SH-SY5Y (cell line): Measurements from ENCODE around the gene OR5K2.

Experiments
- GATA2 ChIP-seq: IDR thresholded peaks from 2 replicates; pipeline ENCODE4 v1.6.1; 2011; ENCODE audit warnings: mild to moderate bottlenecking, low read depth, low read length
- GATA3 ChIP-seq: IDR thresholded peaks from 2 replicates; pipeline ENCODE4 v1.6.1; 2011; ENCODE audit warnings: low read depth, mild to moderate bottlenecking, low read length, moderate library complexity

DNA sequence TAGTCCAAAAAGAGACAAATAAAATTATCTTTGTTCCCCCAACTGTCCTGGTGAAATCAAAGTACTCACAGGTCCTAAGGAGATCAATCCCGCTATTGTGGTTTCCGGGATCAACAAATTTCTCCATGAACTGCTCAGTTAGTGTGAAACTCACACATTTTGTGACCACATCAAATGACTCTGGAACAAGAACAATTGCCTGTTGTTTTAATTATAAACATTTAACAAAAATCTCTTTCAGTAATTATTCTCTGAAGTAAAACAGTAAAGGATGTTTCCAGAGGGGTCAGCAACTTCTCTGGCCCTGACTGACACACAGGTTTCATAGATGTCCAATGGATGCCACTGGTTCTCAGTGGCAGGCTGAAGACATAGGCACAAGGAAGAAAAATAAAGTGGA, 21.3 kb downstream of the OR5K2 start:
- TF ChIP-seq GATA3, result no peak
- TF ChIP-seq GATA2, result no peak
